CD4-positive, alpha-beta memory T cell (primary cell): ENCODE data around the gene BAHCC1. TPM values are rescaled to one million over a fixed set of nuclear protein-coding genes. Genes with fewer than 3 reads are reported as not detected.

Experiments used
- CTCF ChIA-PET: fragments of 350-600 bp; sonication (Branson Sonifier 250); formaldehyde crosslinking; loops from one replicate; lab custom pipeline; 2021; ENCODE audit warnings: inconsistent platforms; ENCODE audit not compliant: partially characterized antibody; lab: Charles Lee
- POLR2A ChIA-PET: fragments of 350-600 bp; sonication (Branson Sonifier 250); formaldehyde crosslinking; loops from one replicate; lab custom pipeline; 2021; ENCODE audit not compliant: partially characterized antibody; lab: Charles Lee
- DNase-seq, 5 donors: peaks; one replicate each; pipeline versions ENCODE4 v3.0.0 to v3.0.0-alpha.2; 2020 to 2022; ENCODE audit warnings: mixed read lengths in 1 of 5
- H3K27ac ChIP-seq: one replicate; pipeline ENCODE4 v1.7.0; 2013; ENCODE audit warnings: low read depth, low read length
- H3K27me3 ChIP-seq: 2 replicates; pipeline ENCODE4 v1.7.0; 2013; ENCODE audit warnings: mild to moderate bottlenecking, low read length, moderate library complexity; ENCODE audit not compliant: insufficient read depth
- H3K36me3 ChIP-seq: 2 replicates; pipeline ENCODE4 v1.7.0; 2013; ENCODE audit warnings: mild to moderate bottlenecking, low read length, moderate library complexity; ENCODE audit not compliant: insufficient read depth
- H3K4me1 ChIP-seq: 2 replicates; pipeline ENCODE4 v1.7.0; 2013; ENCODE audit warnings: mild to moderate bottlenecking, low read length, moderate library complexity; ENCODE audit not compliant: insufficient read depth
- H3K4me3 ChIP-seq, 2 donors: one replicate each; pipeline ENCODE4 v1.7.0; 2013; ENCODE audit warnings: low read length in 2 of 2, mild to moderate bottlenecking in 1 of 2
- H3K9me3 ChIP-seq, 2 donors: one replicate each; pipeline ENCODE4 v1.7.0; 2013; ENCODE audit warnings: low read length in 2 of 2, control low read depth in 1 of 2; ENCODE audit not compliant: control insufficient read depth in 1 of 2
- H3K27ac Mint-ChIP-seq, 7 donors: one replicate each; pipeline ENCODE4 v1.8.0; 2020 to 2021; ENCODE audit warnings: mixed read lengths in 7 of 7, mild to moderate bottlenecking in 6 of 7, inconsistent platforms in 3 of 7, moderate library complexity in 3 of 7
- H3K27me3 Mint-ChIP-seq, 2 donors: one replicate each; pipeline ENCODE4 v1.8.0; 2020 to 2021; ENCODE audit warnings: mixed read lengths in 2 of 2
- H3K36me3 Mint-ChIP-seq, 2 donors: one replicate each; pipeline ENCODE4 v1.8.0; 2020 to 2021; ENCODE audit warnings: mixed read lengths in 2 of 2, inconsistent platforms in 1 of 2, mild to moderate bottlenecking in 1 of 2
- H3K4me1 Mint-ChIP-seq, 4 donors: one replicate each; pipeline ENCODE4 v1.8.0; 2020 to 2021; ENCODE audit warnings: mixed read lengths in 4 of 4, mild to moderate bottlenecking in 1 of 4
- H3K4me3 Mint-ChIP-seq, 8 donors: one replicate each; pipeline ENCODE4 v1.8.0; 2020 to 2021; ENCODE audit warnings: mixed read lengths in 8 of 8, mild to moderate bottlenecking in 7 of 8, moderate library complexity in 6 of 8, inconsistent platforms in 3 of 8
- H3K9me3 Mint-ChIP-seq, 8 donors: one replicate each; pipeline ENCODE4 v1.8.0; 2020 to 2021; ENCODE audit warnings: mixed read lengths in 8 of 8, mild to moderate bottlenecking in 5 of 8, inconsistent platforms in 3 of 8, moderate library complexity in 1 of 8
- intact Hi-C: fragments of 100-400 bp; cut with micrococcal nuclease; formaldehyde crosslinking; loops from one replicate; pipeline ENCODE4 v1.15.1; 2023
- polyA plus RNA-seq, 2 donors: library from polyadenylated mRNA; unstranded; fragments of 300-500 nt; fragmentation: Illumina TruSeq; gene quantifications; one replicate each; pipeline ENCODE4 v1.2.3, GENCODE V29; 2021
- total RNA-seq, 2 experiments: library from RNA; stranded (reverse); gene quantifications; one replicate each; pipeline ENCODE4 v1.2.3, GENCODE V29; 2021

The BAHCC1 gene
- total and polyA plus RNA-seq, 4 experiments from 2014 or later = not detected

GRCh38 chr17:81397314-81398175 lies 2.3 kb downstream of the BAHCC1 start:
- H3K27ac Mint-ChIP-seq = peak overlapping the region in 3 of 7 donors; percentile 52 to 83 (median 76)
- peaks cover 13 to 47% (median 28%) of the 10 kb centered on the region in 4 donors for H3K4me1 Mint-ChIP-seq
- Histone ChIP-seq H3K4me1 (peaks cover 62% of the 10 kb centered on the region), H3K27ac (no peak overlapping the region), H3K9me3 (no peaks in the 10 kb centered on the region), H3K27me3 (peaks cover 72% of the 10 kb centered on the region), H3K36me3 (no peaks in the 10 kb centered on the region), H3K4me3 (peak overlapping the region in 1 of 2 donors; percentile 32)
- peaks cover 0 to 25% (median 0%) of the 10 kb centered on the region in 8 donors for H3K9me3 Mint-ChIP-seq
- DNase-seq = peak in 1 of 5 donors; percentile 6
- peaks cover 34 to 42% of the 10 kb centered on the region in 2 donors for H3K27me3 Mint-ChIP-seq
- H3K36me3 Mint-ChIP-seq = peaks cover 0 to 5% of the 10 kb centered on the region in 2 donors
- POLR2A ChIA-PET = interaction anchor here (0.9 to 2.2 kb wide), 5 partner anchors 15 to 114 kb away, joined by 3 to 15 read pairs (median 3); partner anchors contain the start of gene ACTG1
- CTCF ChIA-PET = no interaction called here
- H3K4me3 Mint-ChIP-seq = peak overlapping the region in 7 of 8 donors; percentile 40 to 68 (median 59)
- intact Hi-C loops = loop anchor here (10.0 kb wide), 1 partner anchor 87 kb away; no protein-coding TSS in a partner anchor

GRCh38 chr17:81398176-81398831 lies 3.0 kb downstream of the BAHCC1 start:
- no peak overlapping the region for H3K4me3 ChIP-seq
- Mint-ChIP-seq H3K4me3 (peak overlapping the region in 7 of 8 donors; percentile 54 to 96 (median 90)), H3K4me1 (peaks cover 13 to 47% (median 28%) of the 10 kb centered on the region in 4 donors), H3K36me3 (peaks cover 0 to 5% of the 10 kb centered on the region in 2 donors), H3K27me3 (peaks cover 38 to 42% of the 10 kb centered on the region in 2 donors), H3K9me3 (peaks cover 0 to 25% (median 0%) of the 10 kb centered on the region in 8 donors), H3K27ac (peak overlapping the region in 3 of 7 donors; percentile 76 to 86 (median 83))
- intact Hi-C loops = loop anchor here (10.0 kb wide), 1 partner anchor 86 kb away; no protein-coding TSS in a partner anchor
- peak in 1 of 5 donors; percentile 4 for DNase-seq
- H3K27me3 ChIP-seq = peaks cover 71% of the 10 kb centered on the region
- ChIA-PET CTCF (no interaction called here), POLR2A (interaction anchor here (0.6 to 2.2 kb wide), 5 partner anchors 14 to 364 kb away, joined by 3 to 15 read pairs (median 3); partner anchors contain the start of gene ACTG1)
- H3K9me3 ChIP-seq = no peaks in the 10 kb centered on the region
- H3K4me1 ChIP-seq = peaks cover 62% of the 10 kb centered on the region
- H3K36me3 ChIP-seq = no peaks in the 10 kb centered on the region
- H3K27ac ChIP-seq = no peak overlapping the region

- H3K27ac Mint-ChIP-seq = peak overlapping the region in 4 of 7 donors; percentile 77 to 86 (median 83)
These were observed 3.7 kb downstream of the BAHCC1 start for GRCh38 chr17:81398832-81399411.

GRCh38 chr17:81399481-81400153 lies 4.4 kb downstream of the BAHCC1 start:
- peaks cover 0 to 5% of the 10 kb centered on the region in 2 donors for H3K36me3 Mint-ChIP-seq
- H3K4me1 Mint-ChIP-seq = peaks cover 12 to 39% (median 23%) of the 10 kb centered on the region in 4 donors
- ChIA-PET CTCF (no interaction called here), POLR2A (interaction anchor here (1.3 to 2.2 kb wide), 2 partner anchors 13 to 113 kb away, joined by 3 to 9 read pairs; partner anchors contain the start of gene ACTG1)
- peaks cover 0 to 17% (median 0%) of the 10 kb centered on the region in 8 donors for H3K9me3 Mint-ChIP-seq
- Histone ChIP-seq H3K4me1 (peaks cover 52% of the 10 kb centered on the region), H3K36me3 (no peaks in the 10 kb centered on the region), H3K27me3 (peaks cover 61% of the 10 kb centered on the region), H3K4me3 (peak overlapping the region in 1 of 2 donors; percentile 28), H3K27ac (no peak overlapping the region), H3K9me3 (no peaks in the 10 kb centered on the region)
- peaks cover 39 to 41% of the 10 kb centered on the region in 2 donors for H3K27me3 Mint-ChIP-seq
- DNase-seq = peak in 2 of 5 donors; percentile 13 to 22
- intact Hi-C loops = loop anchor here (10.0 kb wide), 1 partner anchor 85 kb away; no protein-coding TSS in a partner anchor
- H3K4me3 Mint-ChIP-seq = peak overlapping the region in 7 of 8 donors; percentile 44 to 97 (median 87)
- peak overlapping the region in 1 of 7 donors; percentile 94 for H3K27ac Mint-ChIP-seq

More at GRCh38 chr17:81398832-81399411, 3.7 kb downstream of the BAHCC1 start:
- peaks cover 13 to 46% (median 27%) of the 10 kb centered on the region in 4 donors for H3K4me1 Mint-ChIP-seq
- H3K27me3 ChIP-seq = peaks cover 68% of the 10 kb centered on the region
- H3K36me3 ChIP-seq = no peaks in the 10 kb centered on the region
- no peak overlapping the region for H3K27ac ChIP-seq
- peak in 1 of 5 donors; percentile 14 for DNase-seq
- peak overlapping the region; percentile 84 to 96 (median 89) for H3K4me3 Mint-ChIP-seq
- peaks cover 0 to 5% of the 10 kb centered on the region in 2 donors for H3K36me3 Mint-ChIP-seq
- CTCF ChIA-PET = no interaction called here
- no peaks in the 10 kb centered on the region for H3K9me3 ChIP-seq
- peaks cover 40 to 42% of the 10 kb centered on the region in 2 donors for H3K27me3 Mint-ChIP-seq
- POLR2A ChIA-PET = interaction anchor here (0.6 to 2.2 kb wide), 3 partner anchors 14 to 365 kb away, joined by 3 to 9 read pairs (median 3); partner anchors contain the start of gene ACTG1
- intact Hi-C loops = loop anchor here (10.0 kb wide), 1 partner anchor 86 kb away; no protein-coding TSS in a partner anchor
- H3K4me1 ChIP-seq = peaks cover 58% of the 10 kb centered on the region
- H3K4me3 ChIP-seq = no peak overlapping the region
- peaks cover 0 to 24% (median 0%) of the 10 kb centered on the region in 8 donors for H3K9me3 Mint-ChIP-seq

- no peaks in the 10 kb centered on the region for H3K9me3 ChIP-seq
- Mint-ChIP-seq H3K36me3 (peaks cover 0 to 3% of the 10 kb centered on the region in 2 donors), H3K4me3 (peak overlapping the region; percentile 85 to 97 (median 88)), H3K27me3 (peaks cover 36 to 39% of the 10 kb centered on the region in 2 donors), H3K4me1 (peaks cover 10 to 31% (median 17%) of the 10 kb centered on the region in 4 donors), H3K9me3 (peaks cover 0 to 10% (median 0%) of the 10 kb centered on the region in 8 donors), H3K27ac (peak overlapping the region in 6 of 7 donors; percentile 31 to 94 (median 69))
- POLR2A ChIA-PET = no interaction called here
- DNase-seq = peak in 1 of 5 donors; percentile 22
- peaks cover 44% of the 10 kb centered on the region for H3K4me1 ChIP-seq
- intact Hi-C loops = no loop called here
- H3K27ac ChIP-seq = no peak overlapping the region
- H3K36me3 ChIP-seq = no peaks in the 10 kb centered on the region
- peaks cover 53% of the 10 kb centered on the region for H3K27me3 ChIP-seq
- CTCF ChIA-PET = no interaction called here
- H3K4me3 ChIP-seq = peak overlapping the region in 1 of 2 donors; percentile 28
These were observed 5.1 kb downstream of the BAHCC1 start for GRCh38 chr17:81400154-81400977.
